Frontal cortex (tissue), 4 donors: ENCODE measurements around the gene CASTOR2. TPM values are rescaled to one million over a fixed set of nuclear protein-coding genes. Genes with fewer than 3 reads are reported as not detected.
"Not testable (repeated sequence)": the region's sequence is repeated elsewhere in the genome, so short reads cannot be mapped to it uniquely, and the experiment has no call there.

Source experiments
- DNase-seq, 2 donors: peaks; one replicate each; pipeline ENCODE4 v3.0.0; 2012; ENCODE audit warnings: low spot score in 2 of 2
- FAIRE-seq: peaks from 2 replicates; lab custom pipeline; 2012; peaks lifted over from hg19 to GRCh38; lab: Jason Lieb, UNC
- total RNA-seq: library from RNA; depleted of rRNA; stranded (reverse); fragments of >200 nt; gene quantifications from one replicate; pipeline ENCODE4 v1.2.3, GENCODE V29; 2014
- donor health status: control.
- donor health status: control.
- donor health status: control.

CASTOR2 gene
- 40.8 TPM for total RNA-seq

GRCh38 chr7:74964511-74965119, at the start of gene CASTOR2:
Gene CASTOR2, plus strand, starts transcription at chr7:74964705. Its CDS starts 281 bp downstream, at chr7:74964986.
- not testable (repeated sequence) for FAIRE-seq

GRCh38 chr7:74922321-74922890, 42.1 kb upstream of the CASTOR2 start:
- not testable (repeated sequence) for FAIRE-seq

More at GRCh38 chr7:74964511-74965119, at the start of gene CASTOR2:
- not testable (repeated sequence) for DNase-seq

GRCh38 chr7:74923644-74924043, 40.9 kb upstream of the CASTOR2 start:
- not testable (repeated sequence) for FAIRE-seq, DNase-seq

More at GRCh38 chr7:74922321-74922890, 42.1 kb upstream of the CASTOR2 start:
- not testable (repeated sequence) for DNase-seq

GRCh38 chr7:74926968-74927367, 37.5 kb upstream of the CASTOR2 start:
- not testable (repeated sequence) for FAIRE-seq

GRCh38 chr7:74931563-74932328, 32.8 kb upstream of the CASTOR2 start:
- not testable (repeated sequence) for FAIRE-seq, DNase-seq

More at GRCh38 chr7:74926968-74927367, 37.5 kb upstream of the CASTOR2 start:
- not testable (repeated sequence) for DNase-seq

- not testable (repeated sequence) for FAIRE-seq, DNase-seq
Observed at GRCh38 chr7:74939429-74939828, 25.1 kb upstream of the CASTOR2 start.

GRCh38 chr7:74941302-74942069, 23.0 kb upstream of the CASTOR2 start:
- not testable (repeated sequence) for FAIRE-seq, DNase-seq

- not testable (repeated sequence) for DNase-seq, FAIRE-seq
Observed at GRCh38 chr7:74943923-74944322, 20.6 kb upstream of the CASTOR2 start.

- FAIRE-seq, DNase-seq: not testable (repeated sequence)
Observed at GRCh38 chr7:74947741-74948140, 16.8 kb upstream of the CASTOR2 start.

GRCh38 chr7:74953774-74954173, 10.7 kb upstream of the CASTOR2 start:
- FAIRE-seq = not testable (repeated sequence)

GRCh38 chr7:74958328-74958727, 6.2 kb upstream of the CASTOR2 start:
- not testable (repeated sequence) for FAIRE-seq, DNase-seq

More at GRCh38 chr7:74953774-74954173, 10.7 kb upstream of the CASTOR2 start:
- not testable (repeated sequence) for DNase-seq

- FAIRE-seq = not testable (repeated sequence)
Observed at GRCh38 chr7:74963704-74964510, 598 bp upstream of the CASTOR2 start.

GRCh38 chr7:74966208-74966854, 1.8 kb downstream of the CASTOR2 start:
- not testable (repeated sequence) for FAIRE-seq, DNase-seq

More at GRCh38 chr7:74963704-74964510, 598 bp upstream of the CASTOR2 start:
- not testable (repeated sequence) for DNase-seq

GRCh38 chr7:74966909-74967308, 2.4 kb downstream of the CASTOR2 start:
- DNase-seq, FAIRE-seq: not testable (repeated sequence)

GRCh38 chr7:74971431-74971830, 6.9 kb downstream of the CASTOR2 start:
- not testable (repeated sequence) for DNase-seq, FAIRE-seq

GRCh38 chr7:74972377-74972776, 7.9 kb downstream of the CASTOR2 start:
- not testable (repeated sequence) for FAIRE-seq, DNase-seq

- not testable (repeated sequence) for FAIRE-seq, DNase-seq
Observed at GRCh38 chr7:74975959-74976358, 11.5 kb downstream of the CASTOR2 start.

GRCh38 chr7:74977523-74977922, 13.0 kb downstream of the CASTOR2 start:
- not testable (repeated sequence) for FAIRE-seq, DNase-seq
